ENCODE data around the gene HMGB1. TPM values are rescaled to one million over a fixed set of nuclear protein-coding genes. Genes with fewer than 3 reads are reported as not detected.

Gene HMGB1
- total and polyA plus RNA-seq, 2 of the 13 experiments (the other 11 are each of a cell fraction or from before 2014, with no cell fraction given): 115 to 584 TPM

GRCh38 chr13:30465593-30466357 is at the start of gene HMGB1 (continued):
- TF ChIP-seq ZFP90 (CRISPR knock-in tag; IDR thresholded peaks at IDR 0.05; ENCODE audit: borderline replicate concordance) (no peak), CENPBD1 (CRISPR knock-in tag; IDR thresholded peaks at IDR 0.05; ENCODE audit: borderline replicate concordance, low read depth) (no peak), ZBTB34 (CRISPR knock-in tag; IDR thresholded peaks at IDR 0.05) (no peak), MBNL3 (CRISPR knock-in tag; conservative IDR thresholded peaks at IDR 0.05) (no peak), RFX5 (IDR thresholded peaks at IDR 0.05; ENCODE audit: low read depth, low read length) (peak; percentile 69), ZBTB7A (CRISPR knock-in tag; IDR thresholded peaks at IDR 0.05) (no peak), ARID2 (CRISPR knock-in tag; IDR thresholded peaks at IDR 0.05; ENCODE audit: borderline replicate concordance) (no peak), ZNF160 (CRISPR knock-in tag; IDR thresholded peaks at IDR 0.05) (no peak), NFRKB (IDR thresholded peaks at IDR 0.05) (peak; percentile 66; the same call in 1 of the 2 replicates), FLYWCH1 (CRISPR knock-in tag; IDR thresholded peaks at IDR 0.05) (no peak), ZNF530 (CRISPR knock-in tag; IDR thresholded peaks at IDR 0.05; ENCODE audit: low read depth) (no peak), ZNF549 (CRISPR knock-in tag; IDR thresholded peaks at IDR 0.05) (no peak), KAT2B (IDR thresholded peaks at IDR 0.05; ENCODE audit: borderline replicate concordance, low read depth, low read length) (no peak), PHF21A (CRISPR knock-in tag; IDR thresholded peaks at IDR 0.05) (0 out of 2 replicates have a peak, but pooled peaks have one; percentile 38), EHMT2 (IDR thresholded peaks at IDR 0.05; ENCODE audit: borderline replicate concordance, low read depth, low read length) (no peak), TEAD3 (CRISPR knock-in tag; optimal IDR thresholded peaks at IDR 0.05; ENCODE audit: borderline replicate concordance) (no peak), ZNF33A (CRISPR knock-in tag; IDR thresholded peaks at IDR 0.05; ENCODE audit: borderline replicate concordance) (no peak), ZNF546 (CRISPR knock-in tag; conservative IDR thresholded peaks at IDR 0.05) (0 out of 2 replicates have a peak, but pooled peaks have one; percentile 57), GABPB1 (CRISPR knock-in tag; IDR thresholded peaks at IDR 0.05) (no peak; the same call in 1 of the 2 replicates), XBP1 (CRISPR knock-in tag; IDR thresholded peaks at IDR 0.05) (no peak), TERF1 (CRISPR knock-in tag; IDR thresholded peaks at IDR 0.05) (no peak), ARNT (IDR thresholded peaks at IDR 0.05) (no peak)
- TF ChIP-seq, protein P1, sequence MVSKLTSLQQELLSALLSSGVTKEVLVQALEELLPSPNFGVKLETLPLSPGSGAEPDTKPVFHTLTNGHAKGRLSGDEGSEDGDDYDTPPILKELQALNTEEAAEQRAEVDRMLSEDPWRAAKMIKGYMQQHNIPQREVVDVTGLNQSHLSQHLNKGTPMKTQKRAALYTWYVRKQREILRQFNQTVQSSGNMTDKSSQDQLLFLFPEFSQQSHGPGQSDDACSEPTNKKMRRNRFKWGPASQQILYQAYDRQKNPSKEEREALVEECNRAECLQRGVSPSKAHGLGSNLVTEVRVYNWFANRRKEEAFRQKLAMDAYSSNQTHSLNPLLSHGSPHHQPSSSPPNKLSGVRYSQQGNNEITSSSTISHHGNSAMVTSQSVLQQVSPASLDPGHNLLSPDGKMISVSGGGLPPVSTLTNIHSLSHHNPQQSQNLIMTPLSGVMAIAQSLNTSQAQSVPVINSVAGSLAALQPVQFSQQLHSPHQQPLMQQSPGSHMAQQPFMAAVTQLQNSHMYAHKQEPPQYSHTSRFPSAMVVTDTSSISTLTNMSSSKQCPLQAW (CRISPR knock-in tag; IDR thresholded peaks at IDR 0.05): peak; percentile 72; the same call in 1 of the 2 replicates
- TF ChIP-seq, protein P2, sequence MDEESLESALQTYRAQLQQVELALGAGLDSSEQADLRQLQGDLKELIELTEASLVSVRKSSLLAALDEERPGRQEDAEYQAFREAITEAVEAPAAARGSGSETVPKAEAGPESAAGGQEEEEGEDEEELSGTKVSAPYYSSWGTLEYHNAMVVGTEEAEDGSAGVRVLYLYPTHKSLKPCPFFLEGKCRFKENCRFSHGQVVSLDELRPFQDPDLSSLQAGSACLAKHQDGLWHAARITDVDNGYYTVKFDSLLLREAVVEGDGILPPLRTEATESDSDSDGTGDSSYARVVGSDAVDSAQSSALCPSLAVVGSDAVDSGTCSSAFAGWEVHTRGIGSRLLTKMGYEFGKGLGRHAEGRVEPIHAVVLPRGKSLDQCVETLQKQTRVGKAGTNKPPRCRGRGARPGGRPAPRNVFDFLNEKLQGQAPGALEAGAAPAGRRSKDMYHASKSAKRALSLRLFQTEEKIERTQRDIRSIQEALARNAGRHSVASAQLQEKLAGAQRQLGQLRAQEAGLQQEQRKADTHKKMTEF (CRISPR knock-in tag; IDR thresholded peaks at IDR 0.05): 0 out of 2 replicates have a peak, but pooled peaks have one; percentile 33

All from HepG2 (cell line).